K562 (cell line): ENCODE measurements around the gene RGN.

ENCODE experiments used
- BHLHE40 ChIP-seq: IDR thresholded peaks from 2 replicates; pipeline ENCODE4 v1.6.1; 2011; ENCODE audit warnings: low read length, improper control_type of control experiment
- CAMTA2 ChIP-seq: fragments of 250-450 bp; sonication (Bioruptor Pico); conservative IDR thresholded peaks from 2 replicates; pipeline ENCODE4 v1.5.1; 2022
- CTCF ChIP-seq, 3 experiments: IDR thresholded peaks in 2 of 3; conservative IDR thresholded peaks in 1 of 3; 2 replicates each; pipeline ENCODE4 v1.5.1; 2011 to 2012; ENCODE audit warnings: low read length in 3 of 3, mild to moderate bottlenecking in 3 of 3, control low read depth in 2 of 3, improper control_type of control experiment in 1 of 3, inconsistent platforms in 1 of 3, low read depth in 1 of 3, mixed read lengths in 1 of 3, moderate library complexity in 1 of 3; ENCODE audit not compliant: insufficient read depth in 2 of 3
- DMBX1 ChIP-seq: fragments of 250-450 bp; sonication (Bioruptor Pico); IDR thresholded peaks from 2 replicates; pipeline ENCODE4 v1.8.0; 2022; ENCODE audit warnings: inconsistent platforms, mild to moderate bottlenecking, moderate library complexity, borderline replicate concordance
- KAT7 ChIP-seq: sonication (generic); formaldehyde crosslinking; IDR thresholded peaks from 2 replicates; pipeline ENCODE4 v1.8.0; 2022; ENCODE audit warnings: missing genetic modification reagents, mild to moderate bottlenecking, borderline replicate concordance
- MYC ChIP-seq, 2 experiments: fragments of 250-450 bp in 1 of 2; sonication (Bioruptor Pico) in 1 of 2; IDR thresholded peaks; 2 replicates each; pipeline versions ENCODE4 v1.5.1 to v1.6.1; 2012 to 2021; ENCODE audit warnings: low read depth in 2 of 2, borderline replicate concordance in 1 of 2, improper control_type of control experiment in 1 of 2, low read length in 1 of 2, mild to moderate bottlenecking in 1 of 2, moderate library complexity in 1 of 2
- POLR2A ChIP-seq: fragments of 450-650 bp; conservative IDR thresholded peaks from 2 replicates; pipeline ENCODE4 v1.6.1; 2016
- RFX1 ChIP-seq: fragments of 450-650 bp; IDR thresholded peaks from 2 replicates; pipeline ENCODE4 v1.6.1; 2016; ENCODE audit warnings: mild to moderate bottlenecking, moderate library complexity
- SIN3A ChIP-seq, 2 experiments: fragments of 150-350 bp in 1 of 2; IDR thresholded peaks; 2 replicates each; pipeline ENCODE4 v1.6.1; 2011 to 2016; ENCODE audit warnings: borderline replicate concordance in 2 of 2, low read depth in 2 of 2, low read length in 2 of 2, mild to moderate bottlenecking in 2 of 2, moderate library complexity in 2 of 2; ENCODE audit not compliant: control insufficient read depth in 1 of 2
- TCF7 ChIP-seq: sonication (generic); IDR thresholded peaks from 2 replicates; pipeline ENCODE4 v1.6.1; 2016; ENCODE audit warnings: antibody characterized with exemption, borderline replicate concordance
- ZZZ3 ChIP-seq: fragments of 450-650 bp; IDR thresholded peaks from 2 replicates; pipeline ENCODE4 v1.6.1; 2016; ENCODE audit warnings: antibody characterized with exemption, mild to moderate bottlenecking, moderate library complexity

GRCh38 chrX:47047989-47048388, 30.3 kb upstream of the RGN start:
- TF ChIP-seq ZZZ3 = no peak
- TF ChIP-seq POLR2A = no peak
- TF ChIP-seq RFX1 = no peak
- peak; percentile 94 for TF ChIP-seq MYC (IDR thresholded peaks at IDR 0.05; ENCODE audit: low read depth, low read length)
- TF ChIP-seq MYC (CRISPR knock-in tag; IDR thresholded peaks at IDR 0.05; ENCODE audit: borderline replicate concordance, low read depth) = no peak
- TF ChIP-seq SIN3A (IDR thresholded peaks at IDR 0.05; ENCODE audit: borderline replicate concordance in 2 of 2, control insufficient read depth in 1 of 2, low read depth in 2 of 2, low read length in 2 of 2) = no peak
- no peak for TF ChIP-seq KAT7 (CRISPR knock-in tag)
- peak; percentile 43; the same call in 1 of the 2 replicates for TF ChIP-seq DMBX1 (CRISPR knock-in tag)
- TF ChIP-seq CAMTA2 (CRISPR knock-in tag) = no peak
- peak in 2 of 3 experiments; percentile 21 to 23; a peak in 2 of 6 replicates for TF ChIP-seq CTCF (IDR thresholded peaks at IDR 0.05 in 2 of 3, conservative IDR thresholded peaks at IDR 0.05 in 1 of 3; ENCODE audit: insufficient read depth in 2 of 3, low read depth in 1 of 3, low read length in 3 of 3)
- no peak for TF ChIP-seq BHLHE40
- no peak for TF ChIP-seq TCF7
